Measurements from ENCODE around the gene MAST1.

DNA sequence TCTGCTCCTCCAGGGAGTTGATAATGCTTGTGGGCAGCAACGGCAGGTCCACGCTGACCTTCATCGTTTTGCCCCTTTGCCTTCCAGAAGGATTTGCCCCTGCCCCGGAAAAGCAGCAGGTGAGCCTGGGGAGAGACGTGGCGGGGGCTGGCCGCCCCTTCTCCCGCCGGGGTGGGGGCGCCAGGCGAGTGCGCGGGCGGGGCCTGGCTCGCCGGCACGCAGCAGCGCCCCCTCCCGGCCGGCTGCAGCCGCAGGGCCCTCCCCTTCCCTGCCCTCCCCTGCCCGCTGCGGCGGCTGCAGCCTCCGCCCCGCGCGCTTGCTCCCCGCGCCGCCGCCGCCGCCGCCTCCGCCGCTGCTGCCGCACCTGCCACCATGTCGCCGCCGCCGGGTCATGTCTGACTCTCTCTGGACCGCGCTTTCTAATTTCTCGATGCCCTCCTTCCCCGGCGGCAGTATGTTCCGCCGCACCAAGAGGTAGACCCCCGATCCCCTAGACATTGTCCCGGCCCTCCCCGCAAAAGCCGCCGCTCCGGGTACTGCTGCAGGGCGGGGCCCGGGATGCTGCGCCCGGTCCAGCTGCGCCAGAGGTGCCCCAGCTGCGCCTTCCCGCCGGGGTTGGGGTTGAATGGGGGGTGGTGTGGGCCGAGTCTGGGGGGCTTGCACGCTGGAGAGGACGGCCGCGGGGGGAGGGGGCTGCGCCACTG is at the start of gene MAST1:
- TF ChIP-seq GATA3 (IDR thresholded peaks at IDR 0.05; ENCODE audit: low read depth, low read length) (no peak), GATA2 (IDR thresholded peaks at IDR 0.05; ENCODE audit: low read depth, low read length) (no peak)
